Mononuclear cell (primary cell): Measurements from ENCODE around the gene RTN1. TPM values are rescaled to one million over a fixed set of nuclear protein-coding genes. Genes with fewer than 3 reads are reported as not detected.

Experiments used
- H3K27me3 ChIP-seq: 2 replicates; pipeline ENCODE4 v1.6.0; 2011; ENCODE audit warnings: low read length, control low read depth; ENCODE audit not compliant: insufficient read depth
- H3K4me1 ChIP-seq: 2 replicates; pipeline ENCODE4 v1.5.1; 2011; ENCODE audit warnings: mild to moderate bottlenecking, low read length, control low read depth; ENCODE audit not compliant: insufficient read depth
- H3K4me3 ChIP-seq: 2 replicates; pipeline ENCODE4 v1.5.1; 2011; ENCODE audit warnings: mild to moderate bottlenecking, low read length, moderate library complexity
- H3K9me3 ChIP-seq: 2 replicates; pipeline ENCODE4 v1.5.1; 2011; ENCODE audit warnings: low read depth, mild to moderate bottlenecking, control low read depth, low read length
- total RNA-seq: library from RNA; depleted of rRNA; stranded (reverse); fragments of >200 nt; gene quantifications from one replicate; pipeline ENCODE4 v1.2.3, GENCODE V29; 2012

RTN1 gene
- total RNA-seq, 1 donor, result 8.0 TPM

GRCh38 chr14:59831121-59831730, 39.4 kb downstream of the RTN1 start:
- H3K9me3 ChIP-seq, result no peaks in the 10 kb centered on the region
- no peaks in the 10 kb centered on the region for H3K27me3 ChIP-seq
- no peak overlapping the region for H3K4me3 ChIP-seq
- H3K4me1 ChIP-seq, result peaks cover 18% of the 10 kb centered on the region

- no peak overlapping the region for H3K4me3 ChIP-seq
- peaks cover 18% of the 10 kb centered on the region for H3K4me1 ChIP-seq
- H3K9me3 ChIP-seq, result no peaks in the 10 kb centered on the region
- H3K27me3 ChIP-seq, result no peaks in the 10 kb centered on the region
These were observed 40.2 kb downstream of the RTN1 start for GRCh38 chr14:59830338-59830734.

- Histone ChIP-seq H3K4me3 (no peak overlapping the region), H3K4me1 (peaks cover 18% of the 10 kb centered on the region), H3K9me3 (no peaks in the 10 kb centered on the region)
These were observed 40.9 kb downstream of the RTN1 start for GRCh38 chr14:59829469-59830337.

GRCh38 chr14:59828276-59828675, 42.3 kb downstream of the RTN1 start:
- H3K4me3 ChIP-seq, result no peak overlapping the region
- no peaks in the 10 kb centered on the region for H3K9me3 ChIP-seq
- H3K4me1 ChIP-seq, result peaks cover 22% of the 10 kb centered on the region
- no peaks in the 10 kb centered on the region for H3K27me3 ChIP-seq

More at GRCh38 chr14:59829469-59830337, 40.9 kb downstream of the RTN1 start:
- H3K27me3 ChIP-seq, result no peaks in the 10 kb centered on the region

GRCh38 chr14:59827401-59827800, 43.2 kb downstream of the RTN1 start:
- no peak overlapping the region for H3K4me3 ChIP-seq
- H3K9me3 ChIP-seq, result no peaks in the 10 kb centered on the region
- no peaks in the 10 kb centered on the region for H3K27me3 ChIP-seq
- peaks cover 27% of the 10 kb centered on the region for H3K4me1 ChIP-seq

GRCh38 chr14:59826150-59826549, 44.4 kb downstream of the RTN1 start:
- Histone ChIP-seq H3K9me3 (no peaks in the 10 kb centered on the region), H3K4me3 (no peak overlapping the region), H3K27me3 (no peaks in the 10 kb centered on the region), H3K4me1 (peaks cover 27% of the 10 kb centered on the region)

- Histone ChIP-seq H3K27me3 (no peaks in the 10 kb centered on the region), H3K4me3 (no peak overlapping the region), H3K4me1 (peaks cover 10% of the 10 kb centered on the region), H3K9me3 (no peaks in the 10 kb centered on the region)
These were observed 47.4 kb downstream of the RTN1 start for GRCh38 chr14:59823179-59823578.

- Histone ChIP-seq H3K4me3 (no peak overlapping the region), H3K9me3 (no peaks in the 10 kb centered on the region), H3K27me3 (no peaks in the 10 kb centered on the region), H3K4me1 (peaks cover 10% of the 10 kb centered on the region)
These were observed 51.0 kb downstream of the RTN1 start for GRCh38 chr14:59819446-59820088.

GRCh38 chr14:59816941-59817340, 53.6 kb downstream of the RTN1 start:
- Histone ChIP-seq H3K4me1 (no peaks in the 10 kb centered on the region), H3K9me3 (no peaks in the 10 kb centered on the region), H3K27me3 (no peaks in the 10 kb centered on the region), H3K4me3 (no peak overlapping the region)

- H3K4me3 ChIP-seq, result no peak overlapping the region
- H3K27me3 ChIP-seq, result no peaks in the 10 kb centered on the region
- H3K4me1 ChIP-seq, result no peaks in the 10 kb centered on the region
- no peaks in the 10 kb centered on the region for H3K9me3 ChIP-seq
These were observed 55.6 kb downstream of the RTN1 start for GRCh38 chr14:59814988-59815387.

GRCh38 chr14:59811815-59812214, 58.8 kb downstream of the RTN1 start:
- no peaks in the 10 kb centered on the region for H3K27me3 ChIP-seq
- no peaks in the 10 kb centered on the region for H3K9me3 ChIP-seq
- no peaks in the 10 kb centered on the region for H3K4me1 ChIP-seq
- H3K4me3 ChIP-seq, result no peak overlapping the region

- Histone ChIP-seq H3K9me3 (no peaks in the 10 kb centered on the region), H3K4me3 (no peak overlapping the region), H3K27me3 (no peaks in the 10 kb centered on the region), H3K4me1 (no peaks in the 10 kb centered on the region)
These were observed 59.5 kb downstream of the RTN1 start for GRCh38 chr14:59811073-59811472.

GRCh38 chr14:59803052-59803540, 67.5 kb downstream of the RTN1 start:
- Histone ChIP-seq H3K4me1 (no peaks in the 10 kb centered on the region), H3K9me3 (no peaks in the 10 kb centered on the region), H3K27me3 (no peaks in the 10 kb centered on the region), H3K4me3 (no peak overlapping the region)

GRCh38 chr14:59788176-59788575, 82.4 kb downstream of the RTN1 start:
- H3K4me1 ChIP-seq, result no peaks in the 10 kb centered on the region
- H3K9me3 ChIP-seq, result no peaks in the 10 kb centered on the region
- no peak overlapping the region for H3K4me3 ChIP-seq

GRCh38 chr14:59787045-59787674, 83.4 kb downstream of the RTN1 start:
- Histone ChIP-seq H3K4me3 (no peak overlapping the region), H3K27me3 (no peaks in the 10 kb centered on the region), H3K9me3 (no peaks in the 10 kb centered on the region), H3K4me1 (no peaks in the 10 kb centered on the region)

More at GRCh38 chr14:59788176-59788575, 82.4 kb downstream of the RTN1 start:
- H3K27me3 ChIP-seq, result no peaks in the 10 kb centered on the region
